IMR-90 (cell line): ENCODE results near the gene BTN3A1. TPM values are rescaled to one million over a fixed set of nuclear protein-coding genes. Genes with fewer than 3 reads are reported as not detected.

Source experiments
- ATAC-seq: fragments of 200-7000 bp; cut with Tn5 transposase; 2 replicates; pipeline ENCODE4 v1.9.1; 2020; ENCODE audit warnings: low read depth, mild to moderate bottlenecking, moderate library complexity
- BruUV-seq: library from RNA; stranded (reverse); fragments of 400-500 nt; replicated peaks from 2 replicates; lab custom pipeline; 2021; lab: Mats Ljungman, UMichigan
- CTCF ChIA-PET: fragments of 300-600 bp; formaldehyde crosslinking; extraction: SDS; loops from one replicate; lab custom pipeline; 2021; ENCODE audit warnings: antibody characterized with exemption; lab: Yijun Ruan, JAX
- POLR2A ChIA-PET: fragments of 300-600 bp; sonication (Branson Sonifier 250); formaldehyde crosslinking; loops from one replicate; lab custom pipeline; 2022; ENCODE audit warnings: antibody characterized with exemption; ENCODE audit not compliant: unreplicated experiment; lab: Charles Lee
- DNase-seq: peaks from one replicate; pipeline ENCODE4 v3.0.0; 2013
- H2AFZ ChIP-seq: replicated peaks from 2 replicates; pipeline ENCODE3; 2013; ENCODE audit warnings: low read length, mild to moderate bottlenecking; ENCODE audit not compliant: poor library complexity
- H2AK5ac ChIP-seq: 2 replicates; pipeline ENCODE4 v1.6.1; 2013; ENCODE audit warnings: low read depth, low read length, inconsistent platforms
- H2AK9ac ChIP-seq: replicated peaks from 2 replicates; pipeline ENCODE3; 2013; ENCODE audit warnings: mild to moderate bottlenecking, low read depth, low read length, moderate library complexity; ENCODE audit not compliant: poor library complexity
- H2BK120ac ChIP-seq: 2 replicates; pipeline ENCODE4 v1.6.1; 2013; ENCODE audit warnings: low read depth, low read length, inconsistent platforms
- H2BK15ac ChIP-seq: 3 replicates; pipeline ENCODE4 v1.6.1; 2013; ENCODE audit warnings: low read depth, low read length, inconsistent platforms
- H2BK20ac ChIP-seq: 2 replicates; pipeline ENCODE4 v1.6.1; 2013; ENCODE audit warnings: low read depth, mild to moderate bottlenecking, inconsistent platforms, low read length, moderate library complexity
- H2BK5ac ChIP-seq: 2 replicates; pipeline ENCODE4 v1.6.1; 2013; ENCODE audit warnings: mild to moderate bottlenecking, low read depth, low read length, inconsistent platforms; ENCODE audit not compliant: poor library complexity, severe bottlenecking
- H3K14ac ChIP-seq: replicated peaks from 2 replicates; pipeline ENCODE4 v1.6.1; 2013; ENCODE audit warnings: low read depth, low read length, inconsistent platforms
- H3K18ac ChIP-seq: 2 replicates; pipeline ENCODE4 v1.6.1; 2013; ENCODE audit warnings: low read depth, low read length, control low read depth
- H3K23ac ChIP-seq: 2 replicates; pipeline ENCODE4 v1.6.1; 2013; ENCODE audit warnings: low read depth, low read length, inconsistent platforms
- H3K27ac ChIP-seq: 2 replicates; pipeline ENCODE4 v1.5.1; 2013; ENCODE audit warnings: mild to moderate bottlenecking, control low read depth, low read length; ENCODE audit not compliant: insufficient read depth
- H3K27me3 ChIP-seq: 2 replicates; pipeline ENCODE4 v1.6.1; 2013; ENCODE audit warnings: low read length; ENCODE audit not compliant: control insufficient read depth, insufficient read depth
- H3K36me3 ChIP-seq: 2 replicates; pipeline ENCODE4 v1.6.1; 2013; ENCODE audit warnings: low read length, mixed read lengths; ENCODE audit not compliant: control insufficient read depth, insufficient read depth
- H3K4ac ChIP-seq: 2 replicates; pipeline ENCODE4 v1.6.1; 2013; ENCODE audit warnings: low read depth, low read length, inconsistent platforms
- H3K4me1 ChIP-seq: 2 replicates; pipeline ENCODE4 v1.6.1; 2013; ENCODE audit warnings: low read length, mixed read lengths; ENCODE audit not compliant: control insufficient read depth, insufficient read depth
- H3K4me2 ChIP-seq: 2 replicates; pipeline ENCODE4 v1.6.1; 2013; ENCODE audit warnings: low read depth, mild to moderate bottlenecking, control low read depth, low read length, moderate library complexity
- H3K4me3 ChIP-seq: 2 replicates; pipeline ENCODE4 v1.5.1; 2013; ENCODE audit warnings: low read depth, mild to moderate bottlenecking, control low read depth, low read length, moderate library complexity; ENCODE audit not compliant: insufficient read depth
- H3K56ac ChIP-seq: 2 replicates; pipeline ENCODE4 v1.6.1; 2013; ENCODE audit warnings: low read length, inconsistent platforms; ENCODE audit not compliant: insufficient read depth; ENCODE audit errors: extremely low read depth
- H3K79me1 ChIP-seq, 2 experiments: 2 replicates each; pipeline ENCODE4 v1.6.1; 2013; ENCODE audit warnings: low read length in 2 of 2, inconsistent platforms in 1 of 2, low read depth in 1 of 2
- H3K9ac ChIP-seq: 2 replicates; pipeline ENCODE4 v1.6.1; 2013; ENCODE audit warnings: low read depth, low read length, control low read depth
- H3K9me1 ChIP-seq: 2 replicates; pipeline ENCODE4 v1.6.1; 2013; ENCODE audit warnings: low read length, inconsistent platforms; ENCODE audit not compliant: insufficient read depth
- H3K9me3 ChIP-seq: 2 replicates; pipeline ENCODE4 v1.6.1; 2013; ENCODE audit warnings: low read length; ENCODE audit not compliant: control insufficient read depth, insufficient read depth
- H4K20me1 ChIP-seq: 2 replicates; pipeline ENCODE4 v1.6.1; 2013; ENCODE audit warnings: low read length, inconsistent platforms; ENCODE audit not compliant: insufficient read depth
- H4K5ac ChIP-seq: 2 replicates; pipeline ENCODE4 v1.6.1; 2013; ENCODE audit warnings: mild to moderate bottlenecking, low read depth, low read length, control low read depth
- H4K8ac ChIP-seq, 2 experiments: 2 replicates each; pipeline ENCODE4 v1.6.1; 2013; ENCODE audit warnings: low read depth in 2 of 2, low read length in 2 of 2, control low read depth in 1 of 2, inconsistent platforms in 1 of 2
- H4K91ac ChIP-seq: 2 replicates; pipeline ENCODE4 v1.6.1; 2013; ENCODE audit warnings: low read depth, low read length, inconsistent platforms; ENCODE audit not compliant: insufficient read depth
- CEBPB ChIP-seq: IDR thresholded peaks from 2 replicates; pipeline ENCODE4 v1.6.1; 2012; ENCODE audit warnings: low read depth, low read length, improper control_type of control experiment
- CHD1 ChIP-seq: IDR thresholded peaks from 2 replicates; pipeline ENCODE4 v1.6.1; 2012; ENCODE audit warnings: low read depth, low read length, improper control_type of control experiment
- CTCF ChIP-seq: conservative IDR thresholded peaks from 2 replicates; pipeline ENCODE4 v1.5.1; 2012; ENCODE audit warnings: mild to moderate bottlenecking, low read depth, low read length, improper control_type of control experiment
- ELK1 ChIP-seq: fragments of 150-350 bp; IDR thresholded peaks from 2 replicates; pipeline ENCODE4 v1.6.1; 2016; ENCODE audit warnings: low read depth, mild to moderate bottlenecking, low read length, moderate library complexity, borderline replicate concordance
- FOS ChIP-seq: fragments of 150-350 bp; IDR thresholded peaks from 2 replicates; pipeline ENCODE4 v1.6.1; 2016; ENCODE audit warnings: low read depth, low read length
- MAFK ChIP-seq: IDR thresholded peaks from 2 replicates; pipeline ENCODE4 v1.6.1; 2012; ENCODE audit warnings: low read depth, low read length, improper control_type of control experiment
- MAZ ChIP-seq: IDR thresholded peaks from 2 replicates; pipeline ENCODE4 v1.6.1; 2012; ENCODE audit warnings: low read depth, mild to moderate bottlenecking, low read length, improper control_type of control experiment, moderate library complexity, borderline replicate concordance
- MXI1 ChIP-seq: IDR thresholded peaks from 2 replicates; pipeline ENCODE4 v1.6.1; 2012; ENCODE audit warnings: low read depth, mild to moderate bottlenecking, low read length, moderate library complexity, borderline replicate concordance
- NFE2L2 ChIP-seq: fragments of 150-350 bp; IDR thresholded peaks from 2 replicates; pipeline ENCODE4 v1.6.1; 2016; ENCODE audit warnings: low read depth, mild to moderate bottlenecking, low read length
- POLR2A ChIP-seq: IDR thresholded peaks from 2 replicates; pipeline ENCODE4 v1.6.1; 2012; ENCODE audit warnings: mild to moderate bottlenecking, low read depth, low read length
- RAD21 ChIP-seq: IDR thresholded peaks from 2 replicates; pipeline ENCODE4 v1.6.1; 2012; ENCODE audit warnings: low read length, improper control_type of control experiment
- RCOR1 ChIP-seq: IDR thresholded peaks from 2 replicates; pipeline ENCODE4 v1.6.1; 2012; ENCODE audit warnings: mild to moderate bottlenecking, low read length, improper control_type of control experiment; ENCODE audit not compliant: insufficient replicate concordance
- RFX5 ChIP-seq: IDR thresholded peaks from 2 replicates; pipeline ENCODE4 v1.8.0; 2012; ENCODE audit warnings: low read depth, mild to moderate bottlenecking, low read length, moderate library complexity
- SMC3 ChIP-seq: fragments of 150-350 bp; IDR thresholded peaks from 2 replicates; pipeline ENCODE4 v1.6.1; 2016; ENCODE audit warnings: low read depth, mild to moderate bottlenecking, antibody characterized with exemption, low read length, moderate library complexity
- USF2 ChIP-seq: fragments of 150-350 bp; IDR thresholded peaks from 2 replicates; pipeline ENCODE4 v1.6.1; 2017; ENCODE audit warnings: mild to moderate bottlenecking, antibody characterized with exemption, low read length, low read depth
- WGBS, 2 experiments: methylation state at CpG; one replicate each; pipeline versions ENCODE4 v1.1.5 to v1.1.7; 2013; ENCODE audit warnings: missing lambda C conversion rate in 2 of 2; ENCODE audit not compliant: insufficient read length in 1 of 2; ENCODE audit errors: extremely low coverage in 2 of 2; 5-methylcytosine and 5-hydroxymethylcytosine counted together
- dilution Hi-C: fragments of 300-500 bp; cut with HindIII; formaldehyde crosslinking; loops from one replicate; pipeline ENCODE4 v1.14.3; 2018; ENCODE audit warnings: low sequenced_read_pairs; ENCODE audit not compliant: unreplicated experiment
- in situ Hi-C: fragments of 300-500 bp; cut with MboI; formaldehyde crosslinking; loops from 3 replicates; pipeline ENCODE4 v1.14.3; 2019; ENCODE audit warnings: low sequenced_read_pairs, inconsistent platforms, mixed read lengths
- intact Hi-C: fragments of 100-400 bp; cut with micrococcal nuclease; formaldehyde crosslinking; loops from 2 replicates; pipeline ENCODE4 v1.10.0; 2022
- polyA plus RNA-seq, 3 experiments: library from polyadenylated mRNA; depleted of rRNA; stranded (reverse); fragments of >200 nt; gene quantifications; 2 replicates each; pipeline ENCODE4 v1.2.3, GENCODE V29; 2012; ENCODE audit warnings: low replicate concordance in 1 of 3
- total RNA-seq: library from RNA; depleted of rRNA; stranded (reverse); fragments of >200 nt; gene quantifications from 2 replicates; pipeline ENCODE4 v1.2.3, GENCODE V29; 2012

Gene BTN3A1
- total and polyA plus RNA-seq, 2 of the 4 experiments (the other 2 are of a cell fraction) = 14.4 to 16.5 TPM

- no peak overlapping the region for H3K4ac ChIP-seq
- peaks cover 46% of the 10 kb centered on the region for H3K36me3 ChIP-seq
- H3K18ac ChIP-seq = no peak overlapping the region
- no peaks in the 10 kb centered on the region for H3K9me3 ChIP-seq
- H2AK5ac ChIP-seq = no peak overlapping the region
- no peak overlapping the region for H3K14ac ChIP-seq
- no peak for ATAC-seq
- H3K23ac ChIP-seq = no peak overlapping the region
- DNase-seq = no peak
- H3K9me1 ChIP-seq = peaks cover 26% of the 10 kb centered on the region
- POLR2A ChIA-PET = interaction anchor here (0.5 kb wide), 1 partner anchor 48 kb away, joined by 5 read pairs; no protein-coding TSS in a partner anchor
- CTCF ChIA-PET = no interaction called here
- no peak overlapping the region for H4K91ac ChIP-seq
- no peak overlapping the region for H3K27ac ChIP-seq
- no peaks in the 10 kb centered on the region for H4K20me1 ChIP-seq
- no peak overlapping the region for H4K5ac ChIP-seq
- WGBS, 2 experiments = 100% methylated on average over 1 of the region's 5 CpGs; no CpG with 5 or more reads in 1 of the 2 experiments
- H2BK5ac ChIP-seq = no peak overlapping the region
- H3K4me2 ChIP-seq = no peak overlapping the region
- peaks cover 2% of the 10 kb centered on the region; the same call in 1 of the 2 replicates for H3K4me1 ChIP-seq
- no peaks in the 10 kb centered on the region for H3K27me3 ChIP-seq
- H3K79me1 ChIP-seq = peaks cover 18 to 62% of the 10 kb centered on the region in 2 experiments; a peak in 3 of 4 replicates
- intact Hi-C loops = no loop called here
- no peak overlapping the region for H2BK15ac ChIP-seq
- no peak overlapping the region for H3K9ac ChIP-seq
- H4K8ac ChIP-seq = no peak overlapping the region
- in situ Hi-C loops = no loop called here
- no peak overlapping the region for H2AK9ac ChIP-seq
- no peak overlapping the region for H2BK120ac ChIP-seq
- H2BK20ac ChIP-seq = no peak overlapping the region
- no peak overlapping the region for H3K56ac ChIP-seq
- dilution Hi-C loops = no loop called here
- no peak overlapping the region for H2AFZ ChIP-seq
- H3K4me3 ChIP-seq = no peak overlapping the region
- no TSS peak for BruUV-seq
- no peak for TF ChIP-seq RAD21
- TF ChIP-seq MAFK = no peak
- no peak for TF ChIP-seq FOS
- TF ChIP-seq NFE2L2 = no peak
- TF ChIP-seq ELK1 = no peak
- no peak for TF ChIP-seq RCOR1
- no peak for TF ChIP-seq USF2
- no peak for TF ChIP-seq POLR2A
- no peak for TF ChIP-seq SMC3
- TF ChIP-seq CEBPB = no peak
- TF ChIP-seq MXI1 = no peak
- TF ChIP-seq MAZ = no peak
- TF ChIP-seq RFX5 = no peak
- TF ChIP-seq CHD1 = no peak
- TF ChIP-seq CTCF = no peak
These were observed 24.8 kb downstream of the BTN3A1 start for GRCh38 chr6:26426691-26427450.
